ENCODE measurements around the gene MAD1L1.
"Not testable (repeated sequence)": the region's sequence is repeated elsewhere in the genome, so short reads cannot be mapped to it uniquely, and the experiment has no call there.

The MAD1L1 gene

DNA sequence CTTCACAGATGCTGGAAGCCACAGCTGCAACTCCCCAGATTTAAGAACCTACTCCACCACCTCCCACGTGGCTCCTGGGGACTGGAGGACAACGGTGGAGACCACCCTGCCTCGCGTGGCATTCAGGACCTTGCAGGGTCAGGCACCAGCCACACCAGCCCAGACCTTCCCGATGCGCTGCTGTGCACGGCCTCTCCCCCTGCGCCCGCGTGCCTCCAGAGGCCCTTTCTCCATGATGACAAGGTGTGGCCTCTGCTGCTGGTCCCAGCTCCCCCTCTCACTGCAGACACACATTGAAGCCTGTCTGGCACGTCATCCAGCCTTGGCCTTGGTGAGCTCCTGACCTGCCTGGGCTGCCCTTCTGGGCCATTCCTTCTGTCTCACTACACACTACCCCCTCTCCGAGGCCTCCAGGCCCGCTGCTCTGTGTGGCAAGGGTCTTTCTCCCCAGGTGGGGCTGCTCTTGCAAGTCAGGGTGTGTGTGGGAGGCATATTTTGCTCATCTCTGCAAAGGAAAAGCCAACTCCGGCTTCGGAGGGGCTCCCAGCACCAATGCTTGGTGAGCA lies 254.8 kb downstream of the MAD1L1 start:
- H3K27ac ChIP-seq (ENCODE audit: low read depth, low read length): no peak overlapping the region
- no peak overlapping the region for H3K4me3 ChIP-seq (ENCODE audit: low read length)
- peaks cover 24% of the 10 kb centered on the region for H3K36me3 ChIP-seq (ENCODE audit: control insufficient read depth, low read length)
- TF ChIP-seq EZH2phosphoT487 (IDR thresholded peaks at IDR 0.05; ENCODE audit: borderline replicate concordance, low read length): no peak
- TF ChIP-seq, protein P1, sequence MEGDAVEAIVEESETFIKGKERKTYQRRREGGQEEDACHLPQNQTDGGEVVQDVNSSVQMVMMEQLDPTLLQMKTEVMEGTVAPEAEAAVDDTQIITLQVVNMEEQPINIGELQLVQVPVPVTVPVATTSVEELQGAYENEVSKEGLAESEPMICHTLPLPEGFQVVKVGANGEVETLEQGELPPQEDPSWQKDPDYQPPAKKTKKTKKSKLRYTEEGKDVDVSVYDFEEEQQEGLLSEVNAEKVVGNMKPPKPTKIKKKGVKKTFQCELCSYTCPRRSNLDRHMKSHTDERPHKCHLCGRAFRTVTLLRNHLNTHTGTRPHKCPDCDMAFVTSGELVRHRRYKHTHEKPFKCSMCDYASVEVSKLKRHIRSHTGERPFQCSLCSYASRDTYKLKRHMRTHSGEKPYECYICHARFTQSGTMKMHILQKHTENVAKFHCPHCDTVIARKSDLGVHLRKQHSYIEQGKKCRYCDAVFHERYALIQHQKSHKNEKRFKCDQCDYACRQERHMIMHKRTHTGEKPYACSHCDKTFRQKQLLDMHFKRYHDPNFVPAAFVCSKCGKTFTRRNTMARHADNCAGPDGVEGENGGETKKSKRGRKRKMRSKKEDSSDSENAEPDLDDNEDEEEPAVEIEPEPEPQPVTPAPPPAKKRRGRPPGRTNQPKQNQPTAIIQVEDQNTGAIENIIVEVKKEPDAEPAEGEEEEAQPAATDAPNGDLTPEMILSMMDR (IDR thresholded peaks at IDR 0.05; ENCODE audit: low read depth, low read length, poor library complexity, severe bottlenecking): no peak
- no peaks in the 10 kb centered on the region for H3K27me3 ChIP-seq (ENCODE audit: control insufficient read depth, low read length)
- no peaks in the 10 kb centered on the region for H3K9me2 ChIP-seq (replicated peaks; ENCODE audit: control insufficient read depth, low read length)
- no peaks in the 10 kb centered on the region for H3K79me2 ChIP-seq (ENCODE audit: control insufficient read depth, low read length)
- H3K4me2 ChIP-seq (ENCODE audit: low read length): no peak overlapping the region
- peaks cover 28% of the 10 kb centered on the region for H3K4me1 ChIP-seq (ENCODE audit: control insufficient read depth, low read length)
- no peaks in the 10 kb centered on the region for H3K9me3 ChIP-seq (ENCODE audit: control insufficient read depth, insufficient read depth, low read length)
- peaks cover 5% of the 10 kb centered on the region; the same call in 1 of the 2 replicates for H3F3A ChIP-seq (ENCODE audit: control insufficient read depth, insufficient read depth)
- no peaks in the 10 kb centered on the region for H4K20me1 ChIP-seq (ENCODE audit: control insufficient read depth, insufficient read depth, low read depth, low read length)

DNA sequence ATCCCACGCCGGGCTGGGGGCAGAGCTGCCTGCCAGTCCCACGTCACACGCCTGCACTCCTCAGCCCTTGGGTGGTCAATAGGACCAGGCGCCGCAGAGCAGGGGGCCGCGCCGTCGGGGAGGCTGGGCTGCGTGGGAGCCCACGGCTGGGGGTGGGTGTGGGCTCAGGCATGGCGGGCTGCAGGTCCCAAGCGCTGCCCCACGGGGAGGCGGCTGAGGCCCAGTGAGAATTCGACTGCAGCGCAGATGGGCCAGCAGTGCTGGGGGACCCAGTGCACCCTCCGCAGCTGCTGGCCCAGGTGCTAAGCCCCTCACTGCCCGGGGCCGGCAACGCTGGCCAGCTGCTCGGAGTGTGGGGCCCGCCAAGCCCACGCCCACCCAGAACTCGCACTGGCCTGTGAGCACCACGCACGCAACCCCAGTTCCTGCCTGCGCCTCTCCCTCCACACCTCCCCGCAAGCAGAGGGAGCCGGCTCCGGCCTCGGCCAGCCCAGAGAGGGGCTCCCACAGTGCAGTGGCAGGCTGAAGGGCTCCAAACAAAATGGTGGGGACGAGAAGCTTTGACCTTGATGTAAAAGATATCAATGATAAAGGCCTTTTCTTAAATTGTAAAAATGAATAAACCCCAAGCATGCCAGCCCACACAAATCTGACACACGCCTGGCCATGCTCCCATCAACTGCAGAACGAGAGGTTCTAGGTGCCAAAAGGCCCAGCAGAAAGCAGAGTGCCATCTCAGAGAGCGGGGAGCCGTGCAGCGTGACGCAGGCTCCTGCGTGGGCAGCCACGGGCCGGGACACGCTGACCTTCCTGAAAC lies 255.5 kb downstream of the MAD1L1 start:
- Histone ChIP-seq H3K4me2 (ENCODE audit: low read length) (no peak overlapping the region), H3K9me3 (ENCODE audit: control insufficient read depth, insufficient read depth, low read length) (no peaks in the 10 kb centered on the region), H3K79me2 (ENCODE audit: control insufficient read depth, low read length) (no peaks in the 10 kb centered on the region), H3K4me1 (ENCODE audit: control insufficient read depth, low read length) (peaks cover 28% of the 10 kb centered on the region), H3K9me2 (replicated peaks; ENCODE audit: control insufficient read depth, low read length) (no peaks in the 10 kb centered on the region), H3F3A (ENCODE audit: control insufficient read depth, insufficient read depth) (peaks cover 3% of the 10 kb centered on the region; the same call in 1 of the 2 replicates), H3K27ac (ENCODE audit: low read depth, low read length) (no peak overlapping the region), H3K27me3 (ENCODE audit: control insufficient read depth, low read length) (no peaks in the 10 kb centered on the region), H3K4me3 (ENCODE audit: low read length) (no peak overlapping the region), H3K36me3 (ENCODE audit: control insufficient read depth, low read length) (peaks cover 24% of the 10 kb centered on the region), H4K20me1 (ENCODE audit: control insufficient read depth, insufficient read depth, low read depth, low read length) (no peaks in the 10 kb centered on the region)
- TF ChIP-seq EZH2phosphoT487 (IDR thresholded peaks at IDR 0.05; ENCODE audit: borderline replicate concordance, low read length): no peak
- TF ChIP-seq, protein P1 (IDR thresholded peaks at IDR 0.05; ENCODE audit: low read depth, low read length, poor library complexity, severe bottlenecking): no peak

DNA sequence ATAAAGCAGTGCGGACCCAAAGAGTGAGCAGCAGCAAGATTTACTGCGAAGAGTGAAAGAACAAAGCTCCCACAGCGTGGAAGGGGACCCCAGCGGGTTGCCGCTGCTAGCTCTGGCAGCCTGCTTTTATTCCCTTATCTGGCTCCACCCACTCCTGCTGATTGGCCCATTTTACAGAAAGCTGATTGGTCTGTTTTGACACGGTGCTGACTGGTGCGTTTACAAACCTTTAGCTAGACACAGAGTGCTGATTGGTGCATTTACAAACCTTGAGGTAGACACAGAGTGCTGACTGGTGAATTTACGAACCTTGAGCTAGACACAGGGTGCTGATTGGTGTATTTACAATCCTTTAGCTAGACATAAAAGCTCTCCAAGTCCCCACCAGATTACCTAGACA lies 256.2 kb downstream of the MAD1L1 start:
- H3K4me1 ChIP-seq (ENCODE audit: control insufficient read depth, low read length): peaks cover 24% of the 10 kb centered on the region
- H3F3A ChIP-seq (ENCODE audit: control insufficient read depth, insufficient read depth); H3K9me2 ChIP-seq (replicated peaks; ENCODE audit: control insufficient read depth, low read length); H3K9me3 ChIP-seq (ENCODE audit: control insufficient read depth, insufficient read depth, low read length); H3K79me2 ChIP-seq (ENCODE audit: control insufficient read depth, low read length); H3K4me3 ChIP-seq (ENCODE audit: low read length); H3K27ac ChIP-seq (ENCODE audit: low read depth, low read length); H3K4me2 ChIP-seq (ENCODE audit: low read length); H3K27me3 ChIP-seq (ENCODE audit: control insufficient read depth, low read length); H4K20me1 ChIP-seq (ENCODE audit: control insufficient read depth, insufficient read depth, low read depth, low read length): not testable (repeated sequence)
- peaks cover 24% of the 10 kb centered on the region for H3K36me3 ChIP-seq (ENCODE audit: control insufficient read depth, low read length)

DNA sequence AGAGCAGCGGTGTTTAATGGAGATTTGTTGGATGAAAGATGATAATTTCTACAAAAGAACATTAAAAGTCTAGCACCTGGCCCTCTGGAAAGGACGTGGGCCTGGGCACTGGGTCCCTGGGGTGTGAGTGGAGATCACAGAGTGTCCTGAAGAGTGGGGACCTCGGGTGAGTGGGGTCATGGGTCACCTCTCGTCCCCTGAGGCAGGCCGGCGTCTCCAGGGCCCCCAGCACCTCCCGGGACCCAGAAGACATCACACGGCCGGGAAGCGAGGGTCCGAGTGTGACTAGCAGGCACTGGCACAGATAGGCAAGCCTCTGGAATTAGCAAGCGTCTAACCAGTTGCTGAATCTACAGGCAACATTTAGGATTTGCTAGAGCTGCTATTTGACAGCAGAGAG lies 257.2 kb downstream of the MAD1L1 start:
- Histone ChIP-seq H3K27ac (ENCODE audit: low read depth, low read length) (no peak overlapping the region), H3K4me3 (ENCODE audit: low read length) (no peak overlapping the region), H3K4me2 (ENCODE audit: low read length) (no peak overlapping the region), H3K4me1 (ENCODE audit: control insufficient read depth, low read length) (peaks cover 14% of the 10 kb centered on the region), H3K36me3 (ENCODE audit: control insufficient read depth, low read length) (peaks cover 24% of the 10 kb centered on the region), H3F3A (ENCODE audit: control insufficient read depth, insufficient read depth) (peaks cover 2% of the 10 kb centered on the region; the same call in 1 of the 2 replicates), H3K27me3 (ENCODE audit: control insufficient read depth, low read length) (no peaks in the 10 kb centered on the region), H3K9me2 (replicated peaks; ENCODE audit: control insufficient read depth, low read length) (no peaks in the 10 kb centered on the region), H4K20me1 (ENCODE audit: control insufficient read depth, insufficient read depth, low read depth, low read length) (no peaks in the 10 kb centered on the region), H3K9me3 (ENCODE audit: control insufficient read depth, insufficient read depth, low read length) (no peaks in the 10 kb centered on the region), H3K79me2 (ENCODE audit: control insufficient read depth, low read length) (no peaks in the 10 kb centered on the region)
- TF ChIP-seq, protein P1 (IDR thresholded peaks at IDR 0.05; ENCODE audit: low read depth, low read length, poor library complexity, severe bottlenecking): no peak
- TF ChIP-seq EZH2phosphoT487 (IDR thresholded peaks at IDR 0.05; ENCODE audit: borderline replicate concordance, low read length): no peak
